ENCODE results near the gene ZNF787. TPM values are rescaled to one million over a fixed set of nuclear protein-coding genes. Genes with fewer than 3 reads are reported as not detected.

ZNF787 gene
- total and polyA plus RNA-seq, 10 of the 15 experiments (the other 5 are each of a cell fraction or from before 2014, with no cell fraction given): 0.23 to 39.9 (median 4.1) TPM

DNA sequence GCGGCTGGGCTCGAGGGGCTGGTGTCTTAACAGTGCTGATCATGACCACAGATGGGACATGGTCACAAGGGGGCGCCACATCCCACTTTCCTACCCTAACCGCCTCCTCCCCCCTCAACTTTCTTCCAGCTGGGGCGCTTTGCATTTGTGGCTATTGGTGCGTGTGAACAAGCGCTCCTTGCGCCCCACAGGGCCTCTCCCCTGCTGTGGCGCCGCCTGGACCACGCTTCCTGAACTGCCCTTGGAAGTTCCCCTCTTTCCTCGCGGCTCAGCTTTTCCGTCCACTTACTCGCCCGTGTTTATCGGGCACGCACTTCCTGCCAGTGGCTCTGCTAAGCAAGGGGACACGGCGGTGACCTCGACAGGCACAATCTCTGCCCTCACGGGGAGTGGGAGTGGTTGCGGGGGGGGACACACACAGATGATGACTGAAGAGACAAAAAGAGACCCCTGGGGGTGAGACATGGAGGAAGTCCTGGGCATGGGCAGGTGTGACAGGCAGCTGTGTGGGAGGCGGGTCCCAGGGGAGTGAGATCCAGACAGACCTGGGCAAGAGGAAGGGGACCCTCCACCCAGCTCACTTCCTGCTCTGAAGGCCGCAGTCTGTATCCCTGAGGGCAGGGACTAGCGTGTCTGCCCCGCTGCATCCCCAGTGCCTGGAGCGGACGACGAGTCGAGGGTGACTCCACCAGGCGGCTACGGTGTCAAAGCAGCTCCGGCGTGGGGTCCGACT is 40.3 kb downstream of the ZNF787 start (continued):
- TF ChIP-seq ESRRA (IDR thresholded peaks at IDR 0.05; ENCODE audit: low read length): no peak; the same call in 1 of the 2 replicates
- TF ChIP-seq ZNF384 (IDR thresholded peaks at IDR 0.05; ENCODE audit: borderline replicate concordance, low read depth, low read length): no peak

DNA sequence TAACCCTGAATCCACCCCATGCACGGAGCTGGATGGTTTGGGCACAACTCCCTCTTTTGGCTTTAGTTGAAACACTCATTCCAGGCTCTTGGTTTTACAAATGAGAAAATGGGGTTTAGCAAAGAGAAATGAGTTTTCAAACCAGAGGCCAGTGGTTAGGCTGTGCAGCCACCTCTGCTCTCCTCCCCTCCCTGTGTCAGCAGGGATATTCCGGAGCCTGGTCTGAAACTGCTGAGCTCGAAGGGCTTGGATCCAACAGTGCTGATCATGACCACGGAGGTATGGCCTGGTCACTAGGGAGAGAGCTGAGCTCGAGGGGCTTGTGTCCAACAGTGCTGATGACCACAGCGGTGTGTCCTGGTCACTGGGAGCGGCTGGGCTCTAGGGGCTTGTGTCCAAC is 41.5 kb downstream of the ZNF787 start:
- no peak overlapping the region for H3K9ac ChIP-seq (ENCODE audit: control insufficient read depth, insufficient read depth, low read length)
- in situ Hi-C loops (cut with MboI) (loop anchor here (5.0 kb wide), 2 partner anchors 88 to 238 kb away; no protein-coding TSS in a partner anchor), intact Hi-C loops (cut with micrococcal nuclease; ENCODE audit: unreplicated experiment) (loop anchor here (1.0 to 10.0 kb wide), 3 partner anchors 93 to 445 kb away; partner anchors contain the start of gene ZSCAN5A)
- CTCF ChIA-PET: interaction anchor here (0.8 to 7.9 kb wide), 9 partner anchors 11 to 447 kb away, joined by 3 to 55 read pairs (median 9); no protein-coding TSS in a partner anchor
- H3K9me3 ChIP-seq (replicated peaks; ENCODE audit: control insufficient read depth, insufficient read depth, low read length): no peaks in the 10 kb centered on the region; the same call in 2 of the 3 replicates
- RAD21 ChIA-PET (ENCODE audit: unreplicated experiment): interaction anchor here (0.9 to 3.5 kb wide), 4 partner anchors 10 to 254 kb away, joined by 4 to 13 read pairs (median 8); no protein-coding TSS in a partner anchor
- H3K27me3 ChIP-seq (replicated peaks in 1 of 2; ENCODE audit: control insufficient read depth in 2 of 2, insufficient read depth in 2 of 2, low read length in 1 of 2): no peaks in the 10 kb centered on the region
- H2AFZ ChIP-seq (ENCODE audit: control insufficient read depth, low read depth, low read length): no peak overlapping the region
- no peak for ATAC-seq
- H3K4me3 ChIP-seq: no peak overlapping the region
- TF ChIP-seq EGR1 (IDR thresholded peaks at IDR 0.05; ENCODE audit: borderline replicate concordance in 1 of 2, low read depth in 2 of 2, low read length in 2 of 2) (no peak), EZH2 (IDR thresholded peaks at IDR 0.05; ENCODE audit: borderline replicate concordance, control insufficient read depth, low read depth, low read length) (no peak), ATF3 (IDR thresholded peaks at IDR 0.05; ENCODE audit: borderline replicate concordance, extremely low read depth, low read depth, low read length) (no peak), PAX5 (IDR thresholded peaks at IDR 0.05; ENCODE audit: borderline replicate concordance, low read depth, low read length) (no peak), STAT1 (conservative IDR thresholded peaks at IDR 0.05) (no peak), PML (IDR thresholded peaks at IDR 0.05; ENCODE audit: low read length) (no peak), SP1 (IDR thresholded peaks at IDR 0.05; ENCODE audit: low read depth, low read length) (no peak), ELK1 (IDR thresholded peaks at IDR 0.05; ENCODE audit: low read depth, low read length) (no peak), SIX5 (IDR thresholded peaks at IDR 0.05; ENCODE audit: low read depth, low read length, severe bottlenecking) (no peak), IKZF1 (conservative IDR thresholded peaks at IDR 0.05) (no peak), TBL1XR1 (IDR thresholded peaks at IDR 0.05; ENCODE audit: low read depth, low read length) (no peak), ZSCAN29 (IDR thresholded peaks at IDR 0.05) (no peak)
- no peak overlapping the region for H3K4me2 ChIP-seq (ENCODE audit: control insufficient read depth, insufficient read depth)
- no peaks in the 10 kb centered on the region for H4K20me1 ChIP-seq (ENCODE audit: control insufficient read depth, insufficient read depth)
- no peak for DNase-seq (ENCODE audit: low read depth, low spot score)
- no peak for FAIRE-seq
- H3K27ac ChIP-seq (ENCODE audit: control insufficient read depth, insufficient read depth): no peak overlapping the region
- POLR2A ChIA-PET: no interaction called here
- SMC1A ChIA-PET (ENCODE audit: uncharacterized antibody, unreplicated experiment): interaction anchor here (1.2 to 3.3 kb wide), 3 partner anchors 93 to 254 kb away, joined by 4 to 16 read pairs (median 12); no protein-coding TSS in a partner anchor
- H3K4me1 ChIP-seq (ENCODE audit: control insufficient read depth, insufficient read depth, low read length): peaks cover 5% of the 10 kb centered on the region; the same call in 1 of the 2 replicates
- BruUV-seq (replicated peaks): no TSS peak
- no peaks in the 10 kb centered on the region for H3K36me3 ChIP-seq (ENCODE audit: control insufficient read depth in 2 of 2, insufficient read depth in 2 of 2, low read length in 1 of 2)
- 53% methylated on average over 7 of the region's 7 CpGs for WGBS (ENCODE audit: insufficient coverage, insufficient replicate concordance, low lambda C conversion rate, missing lambda C conversion rate)
- no peaks in the 10 kb centered on the region for H3K79me2 ChIP-seq (ENCODE audit: control insufficient read depth, insufficient read depth, low read length)

Measured in GM12878 (cell line).